ENCODE results near the gene SLCO4A1.

Gene SLCO4A1

DNA sequence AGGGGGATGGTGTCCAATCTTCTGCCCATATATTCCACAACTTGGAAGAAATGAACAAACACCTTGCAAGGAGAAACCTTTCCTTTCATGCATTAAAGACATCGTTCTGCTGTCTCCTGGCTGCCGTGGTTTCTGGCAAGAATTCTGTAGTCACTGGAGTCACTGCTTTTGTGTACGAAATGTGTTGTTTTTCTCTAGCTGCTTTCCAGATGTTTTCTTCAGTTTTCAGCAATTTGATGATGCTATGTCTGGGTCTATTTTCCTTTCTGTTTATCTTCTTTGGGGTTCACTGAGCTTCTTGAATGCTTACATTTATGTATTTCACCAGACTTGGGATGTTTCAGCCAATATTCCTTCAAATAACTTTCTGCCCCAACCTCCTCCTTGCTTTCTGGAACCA lies 40.6 kb upstream of the SLCO4A1 start:
- Mint-ChIP-seq H3K36me3 (ENCODE audit: insufficient read depth) (peaks cover 4% of the 10 kb centered on the region), H3K4me3 (no peak overlapping the region), H3K9me3 (no peaks in the 10 kb centered on the region), H3K4me1 (peaks cover 15% of the 10 kb centered on the region), H3K27ac (ENCODE audit: low read depth) (peak overlapping the region; percentile 84), H3K27me3 (peaks cover 25% of the 10 kb centered on the region)
- DNase-seq (ENCODE audit: low spot score in 2 of 2) = no peak
- ATAC-seq (replicated peaks; ENCODE audit: extremely low read depth, poor library complexity, severe bottlenecking) = no peak

DNA sequence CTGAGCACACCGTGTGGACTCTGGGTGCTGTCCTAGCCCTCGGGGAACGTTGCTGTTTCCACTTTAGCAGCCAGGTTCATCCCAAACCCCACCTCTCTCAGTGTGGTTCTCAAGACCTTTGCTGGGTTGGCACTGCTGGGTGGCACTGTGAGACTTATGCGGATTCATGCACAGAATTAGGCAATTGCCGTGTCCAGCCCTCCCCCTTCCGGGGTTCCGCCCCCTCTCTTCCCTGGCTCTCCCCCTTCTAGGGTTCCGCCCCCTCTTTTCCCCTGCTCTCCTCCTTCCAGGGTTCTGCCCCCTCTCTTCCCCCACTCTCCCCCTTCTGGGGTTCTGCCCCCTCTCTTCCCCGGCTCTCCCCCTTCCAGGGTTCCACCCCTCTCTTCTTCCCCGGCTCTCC lies 39.8 kb upstream of the SLCO4A1 start:
- H3K27me3 Mint-ChIP-seq = peaks cover 23% of the 10 kb centered on the region
- peak overlapping the region; percentile 84 for H3K27ac Mint-ChIP-seq (ENCODE audit: low read depth)
- DNase-seq (ENCODE audit: low spot score in 2 of 2) = no peak
- H3K4me3 Mint-ChIP-seq = peak overlapping the region; percentile 71
- peak; percentile 25 for ATAC-seq (replicated peaks; ENCODE audit: extremely low read depth, poor library complexity, severe bottlenecking)
- no peaks in the 10 kb centered on the region for H3K9me3 Mint-ChIP-seq
- H3K4me1 Mint-ChIP-seq = peaks cover 15% of the 10 kb centered on the region
- H3K36me3 Mint-ChIP-seq (ENCODE audit: insufficient read depth) = peaks cover 4% of the 10 kb centered on the region

DNA sequence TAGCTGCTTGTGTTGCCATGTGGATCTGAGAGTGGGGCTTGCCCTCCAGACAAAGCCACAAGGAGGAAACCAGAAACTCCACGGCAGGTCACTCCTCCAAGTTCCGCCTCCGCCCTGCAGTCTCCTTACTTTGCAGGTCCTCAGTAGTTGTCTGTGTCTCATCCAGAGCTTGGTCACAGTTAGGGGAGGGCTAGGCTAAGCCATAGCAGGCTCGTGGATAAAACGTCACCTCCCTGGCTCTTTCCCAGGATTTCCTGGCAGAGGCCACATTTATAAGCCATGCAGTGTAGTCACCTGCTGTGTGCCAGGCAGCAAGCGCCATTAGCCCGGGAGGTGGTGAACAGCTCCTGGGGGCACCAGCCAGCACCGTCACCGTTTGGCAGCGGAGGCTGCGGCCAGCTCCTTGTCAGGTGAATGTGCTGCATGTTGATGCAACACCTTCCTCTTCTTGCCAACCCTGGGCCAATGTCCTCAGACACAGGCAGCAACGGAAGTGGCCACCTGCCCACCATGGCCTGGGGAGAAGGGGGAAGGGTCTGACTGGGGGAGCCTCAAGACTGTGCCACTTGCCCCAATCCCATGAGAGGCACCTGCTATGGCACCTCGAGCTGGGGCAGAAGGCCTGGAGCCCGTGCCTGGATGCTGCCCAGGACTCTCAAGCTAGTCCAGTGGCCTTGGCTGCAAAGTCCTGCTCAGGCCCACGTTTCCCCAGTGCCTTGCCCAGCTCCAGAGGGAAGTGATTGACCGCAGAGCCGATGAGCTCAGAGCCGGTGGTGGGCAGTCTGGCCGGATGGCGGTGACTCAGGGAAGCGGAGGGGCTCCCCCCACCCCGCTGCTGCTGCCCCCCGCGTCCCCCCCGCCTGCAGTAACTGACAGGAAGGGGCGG lies 39.0 kb upstream of the SLCO4A1 start:
- peak overlapping the region; percentile 84 for H3K27ac Mint-ChIP-seq (ENCODE audit: low read depth)
- DNase-seq (ENCODE audit: low spot score in 2 of 2) = peak; percentile 37 to 43
- peak overlapping the region; percentile 71 for H3K4me3 Mint-ChIP-seq
- peaks cover 16% of the 10 kb centered on the region for H3K27me3 Mint-ChIP-seq
- H3K9me3 Mint-ChIP-seq = no peaks in the 10 kb centered on the region
- peak; percentile 66 for ATAC-seq (replicated peaks; ENCODE audit: extremely low read depth, poor library complexity, severe bottlenecking)
- peaks cover 4% of the 10 kb centered on the region for H3K36me3 Mint-ChIP-seq (ENCODE audit: insufficient read depth)
- H3K4me1 Mint-ChIP-seq = peaks cover 15% of the 10 kb centered on the region

DNA sequence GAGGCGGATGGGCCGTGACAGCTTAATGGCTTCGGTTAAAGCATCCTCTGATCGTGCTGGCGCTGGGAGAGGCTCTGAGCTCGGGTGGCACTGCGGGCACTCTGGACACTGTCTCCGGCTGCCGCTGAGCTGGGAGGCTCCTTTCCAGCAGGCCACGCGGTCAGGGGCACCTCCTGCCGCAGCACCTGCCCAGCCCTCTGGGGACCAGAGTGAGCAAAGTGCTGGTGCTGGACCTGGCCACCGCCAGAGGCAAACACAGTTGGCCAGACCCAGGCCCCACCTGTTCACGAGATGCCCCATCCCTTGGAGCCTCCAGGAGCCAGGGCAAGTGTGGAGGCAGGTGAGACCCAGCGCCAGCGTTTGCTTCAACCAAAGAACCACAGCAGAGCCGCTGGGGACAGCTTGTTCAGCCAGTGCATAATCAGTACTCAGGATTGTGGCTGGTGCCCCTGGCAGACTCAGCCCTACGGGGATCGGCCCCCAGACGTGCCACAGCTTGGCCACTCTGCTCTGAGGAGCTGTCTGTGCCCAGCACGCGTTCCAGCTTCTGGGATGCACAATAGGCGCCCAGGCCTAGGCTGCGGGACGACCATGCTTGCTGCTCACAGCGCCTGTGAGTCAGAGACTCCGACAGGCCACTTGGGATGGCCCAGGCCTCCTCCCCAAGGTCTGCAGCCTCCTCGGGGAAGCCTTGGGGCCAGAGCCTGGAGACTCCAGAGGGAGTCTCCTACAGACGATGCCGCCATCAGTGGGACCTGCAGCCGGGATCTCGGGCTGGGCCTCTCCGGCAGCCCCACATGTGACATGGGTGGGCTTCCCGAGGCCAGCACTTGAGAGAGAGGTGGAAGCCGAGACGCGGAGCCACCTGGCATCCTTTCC lies 38.2 kb upstream of the SLCO4A1 start:
- no peaks in the 10 kb centered on the region for H3K9me3 Mint-ChIP-seq
- H3K27ac Mint-ChIP-seq (ENCODE audit: low read depth) = no peak overlapping the region
- H3K36me3 Mint-ChIP-seq (ENCODE audit: insufficient read depth) = peaks cover 4% of the 10 kb centered on the region
- peaks cover 15% of the 10 kb centered on the region for H3K4me1 Mint-ChIP-seq
- ATAC-seq (replicated peaks; ENCODE audit: extremely low read depth, poor library complexity, severe bottlenecking) (no peak), DNase-seq (ENCODE audit: low spot score in 2 of 2) (no peak)
- peaks cover 13% of the 10 kb centered on the region for H3K27me3 Mint-ChIP-seq
- peak overlapping the region; percentile 71 for H3K4me3 Mint-ChIP-seq

DNA sequence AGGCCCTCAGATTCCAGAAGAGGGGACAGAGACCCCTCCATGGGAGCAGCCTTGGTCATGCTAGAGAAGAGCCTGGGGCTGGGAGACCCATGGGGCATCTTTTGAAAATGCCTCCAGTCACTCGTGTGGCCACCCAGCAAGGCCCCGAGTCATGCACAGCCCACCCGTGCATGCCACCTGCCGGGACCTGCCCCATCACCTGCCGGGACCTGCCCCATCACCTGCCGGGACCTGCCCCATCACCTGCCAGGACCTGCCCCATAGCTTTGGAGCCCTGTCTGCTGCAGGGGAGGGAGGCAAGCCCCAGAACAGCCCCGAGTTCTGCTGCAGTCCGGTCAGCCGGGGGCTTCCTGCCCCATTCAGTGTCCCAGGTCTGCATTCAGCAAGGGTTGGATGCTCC lies 37.5 kb upstream of the SLCO4A1 start:
- Mint-ChIP-seq H3K36me3 (ENCODE audit: insufficient read depth) (peaks cover 4% of the 10 kb centered on the region), H3K4me3 (no peak overlapping the region), H3K27me3 (peaks cover 19% of the 10 kb centered on the region), H3K27ac (ENCODE audit: low read depth) (no peak overlapping the region), H3K9me3 (no peaks in the 10 kb centered on the region), H3K4me1 (peaks cover 15% of the 10 kb centered on the region)
- ATAC-seq (replicated peaks; ENCODE audit: extremely low read depth, poor library complexity, severe bottlenecking) (no peak), DNase-seq (ENCODE audit: low spot score in 2 of 2) (no peak)

DNA sequence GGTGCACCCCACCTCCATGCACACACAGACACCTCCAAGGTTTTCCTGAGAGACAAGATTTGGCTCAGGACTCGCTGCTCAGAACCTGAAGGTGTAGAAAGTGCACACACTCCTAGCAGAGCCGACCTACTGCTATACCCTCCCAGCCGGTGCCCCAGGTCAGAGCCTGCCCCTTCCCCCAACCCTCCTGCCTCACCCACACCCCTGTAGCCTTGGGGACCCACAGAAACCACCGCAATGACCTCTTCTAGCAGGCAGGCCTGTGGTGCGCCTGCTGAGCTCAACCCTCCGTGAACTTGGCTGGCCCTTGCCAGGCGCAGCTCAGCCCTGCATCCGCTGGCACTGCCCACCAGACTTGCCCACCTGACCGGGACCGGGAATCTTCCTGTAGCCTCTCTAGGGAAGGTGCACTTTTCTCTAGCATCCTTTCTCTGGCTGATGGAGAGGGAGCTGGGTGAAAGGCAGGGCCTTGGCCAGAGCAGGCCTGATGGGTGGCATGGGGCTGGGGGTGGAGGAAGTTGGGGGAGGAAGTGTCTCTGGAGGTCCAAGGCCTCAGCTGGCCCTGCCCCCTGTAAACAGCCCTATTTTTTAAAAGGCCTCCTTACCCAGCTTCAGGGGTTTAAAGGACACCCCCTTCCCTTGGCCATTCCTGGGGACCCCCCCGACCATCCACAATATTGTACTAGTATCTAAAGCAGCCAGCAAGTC lies 36.9 kb upstream of the SLCO4A1 start:
- Mint-ChIP-seq H3K4me1 (peaks cover 15% of the 10 kb centered on the region), H3K4me3 (no peak overlapping the region), H3K27ac (ENCODE audit: low read depth) (no peak overlapping the region), H3K27me3 (peaks cover 20% of the 10 kb centered on the region), H3K9me3 (peaks cover under 1% of the 10 kb centered on the region), H3K36me3 (ENCODE audit: insufficient read depth) (peaks cover 4% of the 10 kb centered on the region)
- DNase-seq (ENCODE audit: low spot score in 2 of 2) = no peak
- ATAC-seq (replicated peaks; ENCODE audit: extremely low read depth, poor library complexity, severe bottlenecking) = no peak

DNA sequence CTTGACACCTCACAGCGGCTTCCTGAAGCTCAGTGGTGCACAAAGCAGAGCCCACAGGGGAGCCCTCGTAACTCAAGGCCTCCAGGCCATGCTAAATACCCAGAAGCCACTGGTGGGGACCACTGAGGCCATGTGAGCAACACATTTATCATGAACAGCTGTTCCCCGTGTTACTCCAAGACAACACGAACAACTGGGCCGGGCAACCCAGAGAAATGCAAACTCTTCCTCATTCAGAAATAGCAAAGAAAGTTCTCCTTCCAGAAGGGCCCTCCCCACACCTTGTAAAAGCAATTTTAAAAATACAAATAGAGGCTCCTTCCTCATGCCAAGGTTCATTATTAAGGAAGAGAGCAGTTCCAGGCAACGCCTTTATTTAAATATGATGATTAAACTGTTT lies 36.3 kb upstream of the SLCO4A1 start:
- no peak overlapping the region for H3K4me3 Mint-ChIP-seq
- H3K36me3 Mint-ChIP-seq (ENCODE audit: insufficient read depth) = peaks cover 4% of the 10 kb centered on the region
- no peak overlapping the region for H3K27ac Mint-ChIP-seq (ENCODE audit: low read depth)
- H3K27me3 Mint-ChIP-seq = peaks cover 16% of the 10 kb centered on the region
- H3K4me1 Mint-ChIP-seq = peaks cover 15% of the 10 kb centered on the region
- ATAC-seq (replicated peaks; ENCODE audit: extremely low read depth, poor library complexity, severe bottlenecking) (no peak), DNase-seq (ENCODE audit: low spot score in 2 of 2) (no peak)
- H3K9me3 Mint-ChIP-seq = peaks cover 5% of the 10 kb centered on the region

DNA sequence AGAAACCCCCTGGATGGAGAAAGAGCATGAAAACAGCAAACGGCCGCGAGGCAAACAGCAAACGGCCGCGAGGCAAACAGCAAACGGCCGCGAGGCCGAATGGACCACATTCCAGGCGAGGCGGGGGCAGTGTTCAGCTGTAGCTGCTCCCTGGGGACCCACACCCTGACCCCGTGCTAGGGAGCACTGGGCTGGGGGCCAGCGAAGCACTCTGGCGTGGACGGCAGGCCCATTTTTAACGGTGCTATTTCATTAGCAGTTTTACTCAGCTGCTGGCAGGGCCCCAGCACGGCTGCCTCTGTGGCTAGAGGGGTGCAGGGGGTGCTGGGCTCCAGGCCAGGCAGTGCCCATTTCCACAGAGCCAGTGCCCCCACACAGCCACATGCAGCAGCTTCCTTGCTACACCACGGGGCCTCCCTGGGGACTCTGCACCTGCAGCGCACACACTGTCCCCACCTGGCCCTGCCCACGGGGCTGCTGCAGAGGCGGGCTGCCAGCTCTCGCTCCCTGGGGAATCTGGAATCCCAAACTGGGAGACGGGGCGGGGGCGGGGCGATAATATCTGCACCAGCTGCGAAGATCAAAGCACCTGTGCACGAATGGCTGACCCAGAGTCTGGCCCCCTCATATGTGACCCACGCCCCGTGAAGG lies 35.6 kb upstream of the SLCO4A1 start:
- no peak overlapping the region for H3K27ac Mint-ChIP-seq (ENCODE audit: low read depth)
- peaks cover 15% of the 10 kb centered on the region for H3K4me1 Mint-ChIP-seq
- ATAC-seq (replicated peaks; ENCODE audit: extremely low read depth, poor library complexity, severe bottlenecking) = no peak
- H3K4me3 Mint-ChIP-seq = no peak overlapping the region
- H3K27me3 Mint-ChIP-seq = peaks cover 16% of the 10 kb centered on the region
- H3K9me3 Mint-ChIP-seq = peaks cover 5% of the 10 kb centered on the region
- DNase-seq (ENCODE audit: low spot score in 2 of 2) = no peak
- H3K36me3 Mint-ChIP-seq (ENCODE audit: insufficient read depth) = peaks cover 4% of the 10 kb centered on the region

DNA sequence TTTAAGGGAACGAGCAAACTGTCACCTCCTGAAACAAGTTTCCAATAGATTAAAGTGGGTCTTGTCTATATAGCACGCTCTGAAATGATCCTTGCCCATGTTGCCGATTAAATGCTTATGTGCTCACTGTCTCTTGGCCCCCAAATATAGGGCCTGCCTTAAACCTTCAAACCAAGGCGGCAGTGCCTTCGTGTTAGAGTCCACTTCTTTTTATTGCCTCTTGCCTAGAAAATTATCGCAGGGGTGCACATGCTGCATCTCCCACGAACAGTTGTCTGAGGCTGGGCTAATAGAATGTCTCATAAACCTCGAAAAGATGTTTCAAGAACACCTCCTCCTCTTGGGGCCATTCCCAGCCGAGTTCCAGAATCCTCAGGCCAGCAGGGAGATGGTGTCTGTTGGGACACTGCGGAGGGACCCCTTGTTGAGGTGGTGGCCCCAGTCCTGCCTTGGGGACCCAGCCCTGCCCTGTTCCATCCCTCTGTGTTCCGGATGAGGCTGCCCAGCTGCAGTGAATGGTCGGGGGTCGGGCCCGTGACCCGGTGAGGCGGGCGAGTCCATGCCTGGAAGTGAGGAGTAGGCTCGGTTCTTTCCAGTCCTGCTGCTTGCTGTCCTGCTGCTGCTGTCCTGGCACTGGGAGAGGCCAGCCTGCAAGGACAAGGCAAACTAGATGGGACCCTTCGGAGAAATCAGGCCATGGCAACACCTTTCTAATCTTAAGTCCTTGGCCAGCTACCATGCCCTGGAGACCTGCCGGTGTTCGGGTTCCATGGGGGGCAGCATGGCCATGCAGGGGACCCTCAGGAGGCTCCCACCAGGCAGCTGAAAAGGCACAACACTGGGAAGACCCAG lies 34.7 kb upstream of the SLCO4A1 start:
- Mint-ChIP-seq H3K27me3 (peaks cover 16% of the 10 kb centered on the region), H3K9me3 (peaks cover 5% of the 10 kb centered on the region), H3K4me3 (no peak overlapping the region), H3K36me3 (ENCODE audit: insufficient read depth) (peaks cover 4% of the 10 kb centered on the region), H3K27ac (ENCODE audit: low read depth) (no peak overlapping the region), H3K4me1 (peaks cover 7% of the 10 kb centered on the region)
- no peak for DNase-seq (ENCODE audit: low spot score in 2 of 2)
- ATAC-seq (replicated peaks; ENCODE audit: extremely low read depth, poor library complexity, severe bottlenecking) = no peak

DNA sequence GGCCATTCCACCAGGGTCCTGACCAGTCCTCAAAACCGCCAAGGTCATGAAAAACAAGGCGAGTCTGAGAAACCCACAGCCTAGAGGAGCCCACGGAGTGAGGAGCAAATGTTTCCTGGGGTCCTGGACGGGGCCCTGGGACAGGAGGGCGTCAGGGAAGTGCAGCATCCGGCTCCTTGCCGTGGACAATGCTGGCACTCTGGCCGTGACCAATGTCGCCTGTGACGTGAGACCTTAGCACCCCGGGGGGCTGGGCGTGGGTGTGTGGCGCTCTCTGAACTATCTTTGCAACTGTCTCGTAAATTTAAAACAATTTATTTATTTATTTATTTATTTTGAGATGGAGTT lies 34.1 kb upstream of the SLCO4A1 start:
- H3K27me3 Mint-ChIP-seq = peaks cover 16% of the 10 kb centered on the region
- no peak overlapping the region for H3K27ac Mint-ChIP-seq (ENCODE audit: low read depth)
- no peaks in the 10 kb centered on the region for H3K36me3 Mint-ChIP-seq (ENCODE audit: insufficient read depth)
- no peak overlapping the region for H3K4me3 Mint-ChIP-seq
- DNase-seq (ENCODE audit: low spot score in 2 of 2) = no peak
- H3K9me3 Mint-ChIP-seq = peaks cover 5% of the 10 kb centered on the region
- no peak for ATAC-seq (replicated peaks; ENCODE audit: extremely low read depth, poor library complexity, severe bottlenecking)
- peaks cover under 1% of the 10 kb centered on the region for H3K4me1 Mint-ChIP-seq

DNA sequence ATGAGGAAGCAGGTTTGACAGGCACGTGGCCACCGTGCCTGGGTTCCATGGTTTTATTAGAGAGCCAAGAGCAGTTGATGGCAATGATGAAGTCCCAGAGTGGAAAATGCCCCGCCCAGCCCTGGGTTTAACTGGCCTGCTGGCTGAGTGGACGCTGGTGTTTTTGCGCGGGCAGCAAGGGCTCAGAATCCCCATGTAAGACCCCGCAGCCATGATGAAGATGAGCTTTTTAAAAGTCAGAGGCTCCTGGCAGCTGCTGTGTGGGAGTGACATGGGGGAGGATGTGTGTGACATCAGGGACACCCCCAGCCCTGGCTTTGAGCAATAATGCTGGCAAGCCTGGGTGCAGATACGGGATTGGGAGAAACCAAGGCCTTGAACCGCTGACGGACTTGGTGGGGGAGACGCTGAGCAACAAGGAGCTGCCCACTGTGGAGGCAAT lies 33.0 kb upstream of the SLCO4A1 start:
- Mint-ChIP-seq H3K36me3 (ENCODE audit: insufficient read depth) (no peaks in the 10 kb centered on the region), H3K27ac (ENCODE audit: low read depth) (no peak overlapping the region), H3K4me1 (no peaks in the 10 kb centered on the region), H3K27me3 (peaks cover 16% of the 10 kb centered on the region), H3K9me3 (peaks cover 5% of the 10 kb centered on the region), H3K4me3 (no peak overlapping the region)
- DNase-seq (ENCODE audit: low spot score in 2 of 2) (no peak), ATAC-seq (replicated peaks; ENCODE audit: extremely low read depth, poor library complexity, severe bottlenecking) (no peak)

All from central memory CD8-positive, alpha-beta T cell (primary cell).